CD14-positive monocyte (primary cell): ENCODE data around the gene JCAD. TPM values are rescaled to one million over a fixed set of nuclear protein-coding genes. Genes with fewer than 3 reads are reported as not detected.

Experiments used
- DNase-seq, 3 donors: peaks; one replicate each; pipeline ENCODE4 v3.0.0-alpha.2; 2011 to 2022
- H2AFZ ChIP-seq: 2 replicates; pipeline ENCODE4 v1.6.0; 2012; ENCODE audit warnings: mild to moderate bottlenecking, low read depth, low read length, inconsistent platforms; ENCODE audit not compliant: insufficient read depth, poor library complexity, severe bottlenecking
- H3K27ac ChIP-seq, 2 donors: 1 replicate in 1 of 2; 2 replicates in 1 of 2; pipeline ENCODE4 v1.5.1; 2012 to 2013; ENCODE audit warnings: low read length in 2 of 2, control low read depth in 1 of 2, inconsistent platforms in 1 of 2, low read depth in 1 of 2, mild to moderate bottlenecking in 1 of 2
- H3K27me3 ChIP-seq, 2 donors: one replicate each; pipeline versions ENCODE4 v1.6.0 to v1.6.1; 2011 to 2013; ENCODE audit warnings: low read length in 2 of 2; ENCODE audit not compliant: control insufficient read depth in 2 of 2, insufficient read depth in 2 of 2
- H3K36me3 ChIP-seq, 2 donors: replicated peaks in 1 of 2; 1 replicate in 1 of 2; 2 replicates in 1 of 2; pipeline versions ENCODE4 v1.5.1 to v1.6.1; 2012 to 2013; ENCODE audit warnings: low read length in 2 of 2, control low read depth in 1 of 2, inconsistent platforms in 1 of 2, mild to moderate bottlenecking in 1 of 2; ENCODE audit not compliant: insufficient read depth in 2 of 2, control insufficient read depth in 1 of 2
- H3K4me1 ChIP-seq, 2 donors: 1 replicate in 1 of 2; 2 replicates in 1 of 2; pipeline versions ENCODE4 v1.5.1 to v1.6.1; 2012 to 2013; ENCODE audit warnings: low read length in 2 of 2, control low read depth in 1 of 2, inconsistent platforms in 1 of 2, mild to moderate bottlenecking in 1 of 2, moderate library complexity in 1 of 2; ENCODE audit not compliant: insufficient read depth in 2 of 2, control insufficient read depth in 1 of 2
- H3K4me2 ChIP-seq: replicated peaks from 2 replicates; pipeline ENCODE3; 2012; ENCODE audit warnings: low read length, moderate library complexity, mild to moderate bottlenecking; ENCODE audit not compliant: poor library complexity, severe bottlenecking; ENCODE audit errors: extremely low read depth
- H3K4me3 ChIP-seq, 3 experiments: fragments of 200-600 bp in 1 of 3; sonication (generic) in 1 of 3; replicated peaks in 1 of 3; 1 replicate in 2 of 3; 2 replicates in 1 of 3; pipeline ENCODE4 v1.5.1; 2011 to 2013; ENCODE audit warnings: low read length in 3 of 3, mild to moderate bottlenecking in 3 of 3, control low read depth in 2 of 3, low read depth in 2 of 3, inconsistent platforms in 1 of 3, moderate library complexity in 1 of 3
- H3K79me2 ChIP-seq: 2 replicates; pipeline ENCODE4 v1.6.0; 2012; ENCODE audit warnings: mild to moderate bottlenecking, control low read depth, inconsistent platforms, low read length, moderate library complexity; ENCODE audit not compliant: insufficient read depth
- H3K9ac ChIP-seq: 2 replicates; pipeline ENCODE4 v1.6.0; 2017; ENCODE audit warnings: low read length, mild to moderate bottlenecking; ENCODE audit not compliant: insufficient read depth, poor library complexity, severe bottlenecking
- H3K9me3 ChIP-seq, 2 donors: replicated peaks in 1 of 2; 1 replicate in 1 of 2; 2 replicates in 1 of 2; pipeline versions ENCODE4 v1.5.1 to v1.6.1; 2012 to 2013; ENCODE audit warnings: low read length in 2 of 2, control low read depth in 1 of 2; ENCODE audit not compliant: control insufficient read depth in 1 of 2, insufficient read depth in 1 of 2
- H4K20me1 ChIP-seq: 2 replicates; pipeline ENCODE4 v1.6.0; 2012; ENCODE audit warnings: mild to moderate bottlenecking, low read length, control low read depth, moderate library complexity; ENCODE audit not compliant: insufficient read depth
- H3K27ac Mint-ChIP-seq, 7 donors: one replicate each; pipeline ENCODE4 v1.8.0; 2020; ENCODE audit warnings: mild to moderate bottlenecking in 7 of 7, mixed read lengths in 7 of 7, moderate library complexity in 6 of 7, inconsistent platforms in 2 of 7
- H3K27me3 Mint-ChIP-seq, 3 donors: one replicate each; pipeline ENCODE4 v1.8.0; 2021 to 2022; ENCODE audit warnings: low read depth in 3 of 3, mild to moderate bottlenecking in 3 of 3, mixed read lengths in 3 of 3, moderate library complexity in 3 of 3, inconsistent platforms in 1 of 3
- H3K36me3 Mint-ChIP-seq, 2 donors: one replicate each; pipeline ENCODE4 v1.8.0; 2020; ENCODE audit warnings: mixed read lengths in 2 of 2, inconsistent platforms in 1 of 2, mild to moderate bottlenecking in 1 of 2
- H3K4me1 Mint-ChIP-seq: one replicate; pipeline ENCODE4 v1.8.0; 2020; ENCODE audit warnings: mild to moderate bottlenecking, mixed read lengths
- H3K4me3 Mint-ChIP-seq, 2 donors: one replicate each; pipeline ENCODE4 v1.8.0; 2020; ENCODE audit warnings: mild to moderate bottlenecking in 2 of 2, mixed read lengths in 2 of 2, moderate library complexity in 1 of 2
- H3K9me3 Mint-ChIP-seq, 7 donors: one replicate each; pipeline ENCODE4 v1.8.0; 2020 to 2022; ENCODE audit warnings: mixed read lengths in 7 of 7, mild to moderate bottlenecking in 6 of 7, moderate library complexity in 6 of 7, inconsistent platforms in 2 of 7
- WGBS: methylation state at CpG from one replicate; pipeline ENCODE4 v1.1.5; 2013; ENCODE audit warnings: missing lambda C conversion rate; ENCODE audit not compliant: insufficient coverage; 5-methylcytosine and 5-hydroxymethylcytosine counted together
- intact Hi-C, 2 donors: fragments of 100-400 bp; cut with micrococcal nuclease; formaldehyde crosslinking; loops; one replicate each; pipeline versions ENCODE4 v1.15.0 to v1.15.1; 2023
- polyA plus RNA-seq, 3 donors: library from polyadenylated mRNA; depleted of rRNA in 1 of 3; unstranded in 2 of 3; stranded (reverse) in 1 of 3; fragments of 300-500 nt in 2 of 3; fragments of >200 nt in 1 of 3; fragmentation: Illumina TruSeq in 2 of 3; gene quantifications; 1 replicate in 2 of 3; 2 replicates in 1 of 3; pipeline ENCODE4 v1.2.3, GENCODE V29; 2012 to 2021
- TF ChIP-seq, protein P1 (sequence below): fragments of 200-600 bp; IDR thresholded peaks from one replicate; pipeline ENCODE4 v1.8.0; 2022; ENCODE audit warnings: antibody characterized with exemption, mild to moderate bottlenecking

The JCAD gene
- polyA plus RNA-seq, 3 donors: not detected

DNA sequence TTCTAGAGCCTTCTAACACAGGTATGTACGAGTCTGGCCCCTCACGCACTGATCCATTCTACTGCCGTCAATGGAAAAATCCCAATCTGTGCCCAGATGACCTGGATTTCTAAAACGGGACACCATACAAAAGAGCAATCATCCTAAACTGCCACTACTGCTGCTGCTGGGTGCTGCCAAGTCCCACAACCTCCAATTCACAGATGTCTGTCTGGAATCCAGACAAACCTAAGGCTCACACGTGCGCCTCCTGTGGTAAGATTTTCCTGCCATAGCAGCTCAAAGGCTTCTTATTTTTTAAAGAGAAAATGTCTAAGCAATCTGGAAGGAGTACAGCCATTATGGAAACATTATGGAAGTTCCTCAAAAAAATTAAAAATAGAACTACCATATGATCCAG lies 40.9 kb downstream of the JCAD start:
- no peak overlapping the region for H3K27ac Mint-ChIP-seq
- TF ChIP-seq, protein P1, sequence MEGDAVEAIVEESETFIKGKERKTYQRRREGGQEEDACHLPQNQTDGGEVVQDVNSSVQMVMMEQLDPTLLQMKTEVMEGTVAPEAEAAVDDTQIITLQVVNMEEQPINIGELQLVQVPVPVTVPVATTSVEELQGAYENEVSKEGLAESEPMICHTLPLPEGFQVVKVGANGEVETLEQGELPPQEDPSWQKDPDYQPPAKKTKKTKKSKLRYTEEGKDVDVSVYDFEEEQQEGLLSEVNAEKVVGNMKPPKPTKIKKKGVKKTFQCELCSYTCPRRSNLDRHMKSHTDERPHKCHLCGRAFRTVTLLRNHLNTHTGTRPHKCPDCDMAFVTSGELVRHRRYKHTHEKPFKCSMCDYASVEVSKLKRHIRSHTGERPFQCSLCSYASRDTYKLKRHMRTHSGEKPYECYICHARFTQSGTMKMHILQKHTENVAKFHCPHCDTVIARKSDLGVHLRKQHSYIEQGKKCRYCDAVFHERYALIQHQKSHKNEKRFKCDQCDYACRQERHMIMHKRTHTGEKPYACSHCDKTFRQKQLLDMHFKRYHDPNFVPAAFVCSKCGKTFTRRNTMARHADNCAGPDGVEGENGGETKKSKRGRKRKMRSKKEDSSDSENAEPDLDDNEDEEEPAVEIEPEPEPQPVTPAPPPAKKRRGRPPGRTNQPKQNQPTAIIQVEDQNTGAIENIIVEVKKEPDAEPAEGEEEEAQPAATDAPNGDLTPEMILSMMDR: no peak

DNA sequence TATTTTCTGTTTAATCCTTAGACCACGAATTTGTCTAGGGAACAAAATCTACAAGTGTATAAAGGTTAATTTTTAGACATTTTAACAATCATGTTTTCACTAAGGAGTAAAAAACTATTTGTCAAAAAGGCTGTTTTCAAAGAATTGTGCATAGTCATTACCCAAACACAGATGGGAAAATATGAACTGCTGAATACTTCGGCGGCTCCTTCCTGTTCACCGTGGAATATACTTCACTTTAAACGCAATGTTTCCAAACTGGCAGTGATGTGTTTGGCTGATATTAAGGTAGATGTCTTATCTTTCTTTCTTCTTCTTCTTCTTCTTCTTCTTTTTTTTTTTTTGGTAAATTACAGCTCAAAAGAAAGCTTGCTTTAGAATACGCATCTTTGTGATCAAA lies 41.4 kb downstream of the JCAD start:
- intact Hi-C loops: no loop called here
- Histone ChIP-seq H3K9ac (no peak overlapping the region), H2AFZ (no peak overlapping the region), H3K27me3 (peaks cover 17% of the 10 kb centered on the region in 2 donors), H3K9me3 (no peaks in the 10 kb centered on the region), H3K27ac (no peak overlapping the region), H3K4me2 (no peak overlapping the region), H3K79me2 (no peaks in the 10 kb centered on the region), H3K4me3 (no peak overlapping the region), H3K4me1 (no peaks in the 10 kb centered on the region), H4K20me1 (no peaks in the 10 kb centered on the region), H3K36me3 (no peaks in the 10 kb centered on the region)
- Mint-ChIP-seq H3K36me3 (no peaks in the 10 kb centered on the region), H3K4me3 (peak overlapping the region in 1 of 2 donors; percentile 68), H3K27me3 (peaks cover 14 to 33% (median 24%) of the 10 kb centered on the region in 3 donors), H3K27ac (no peak overlapping the region), H3K4me1 (peaks cover 14% of the 10 kb centered on the region), H3K9me3 (peaks cover 0 to under 1% (median 0%) of the 10 kb centered on the region in 7 donors)
- TF ChIP-seq, protein P1: no peak
- DNase-seq: no peak
- no CpG with 5 or more reads among the region's 6 CpGs for WGBS

More for the DNA sequence above, 40.9 kb downstream of the JCAD start:
- H3K36me3 Mint-ChIP-seq: no peaks in the 10 kb centered on the region
- peak overlapping the region in 1 of 2 donors; percentile 68 for H3K4me3 Mint-ChIP-seq
- no peak for DNase-seq
- no peak overlapping the region for H3K27ac ChIP-seq
- H2AFZ ChIP-seq: no peak overlapping the region
- no peaks in the 10 kb centered on the region for H3K4me1 ChIP-seq
- H3K4me2 ChIP-seq: no peak overlapping the region
- peaks cover 0 to 2% (median 0%) of the 10 kb centered on the region in 7 donors for H3K9me3 Mint-ChIP-seq
- 63% methylated on average over 4 of the region's 6 CpGs for WGBS
- H3K4me1 Mint-ChIP-seq: peaks cover 14% of the 10 kb centered on the region
- peaks cover 14 to 33% (median 25%) of the 10 kb centered on the region in 3 donors for H3K27me3 Mint-ChIP-seq
- peaks cover 17% of the 10 kb centered on the region in 2 donors for H3K27me3 ChIP-seq
- no peak overlapping the region for H3K4me3 ChIP-seq
- H3K9ac ChIP-seq: no peak overlapping the region
- no peaks in the 10 kb centered on the region for H4K20me1 ChIP-seq
- H3K79me2 ChIP-seq: no peaks in the 10 kb centered on the region
- intact Hi-C loops: no loop called here
- no peaks in the 10 kb centered on the region for H3K36me3 ChIP-seq
- no peaks in the 10 kb centered on the region for H3K9me3 ChIP-seq
